Colon (tissue), 2 donors: ENCODE results near the gene JMJD7.

Source experiments
- FAIRE-seq: peaks from 2 replicates; lab custom pipeline; 2012; peaks lifted over from hg19 to GRCh38; lab: Jason Lieb, UNC
- donor health status: control.
- donor health status: control.

JMJD7 gene

GRCh38 chr15:41847206-41847605 is 19.3 kb downstream of the JMJD7 start:
- no peak for FAIRE-seq

GRCh38 chr15:41847981-41848380 is 20.1 kb downstream of the JMJD7 start:
- FAIRE-seq: no peak

DNA sequence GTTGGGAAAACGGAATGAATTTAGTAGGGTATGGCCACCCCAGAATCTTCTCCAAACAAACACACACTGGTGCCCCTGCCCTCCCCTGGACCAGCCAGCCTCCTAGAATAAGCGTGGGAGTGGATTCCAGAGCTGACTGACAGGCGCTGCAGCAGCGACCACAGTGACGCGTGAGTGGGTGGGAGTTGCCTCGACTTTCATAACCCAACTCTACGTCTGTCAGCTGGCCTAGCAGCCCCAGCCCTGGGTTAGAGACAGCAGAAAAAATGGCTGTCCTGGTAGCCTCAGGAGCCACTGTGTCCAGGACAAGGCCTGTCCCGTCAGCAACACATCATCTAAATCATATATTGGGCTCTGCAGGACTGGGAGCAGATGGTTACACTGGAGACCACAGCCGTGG is 20.7 kb downstream of the JMJD7 start:
- FAIRE-seq: no peak

GRCh38 chr15:41849204-41849603 is 21.3 kb downstream of the JMJD7 start:
- no peak for FAIRE-seq

GRCh38 chr15:41849861-41850260 is 22.0 kb downstream of the JMJD7 start:
- FAIRE-seq: no peak

- FAIRE-seq: no peak
Measured at GRCh38 chr15:41850482-41851166, 22.7 kb downstream of the JMJD7 start.

GRCh38 chr15:41851167-41851523 is 23.3 kb downstream of the JMJD7 start:
- FAIRE-seq: no peak

DNA sequence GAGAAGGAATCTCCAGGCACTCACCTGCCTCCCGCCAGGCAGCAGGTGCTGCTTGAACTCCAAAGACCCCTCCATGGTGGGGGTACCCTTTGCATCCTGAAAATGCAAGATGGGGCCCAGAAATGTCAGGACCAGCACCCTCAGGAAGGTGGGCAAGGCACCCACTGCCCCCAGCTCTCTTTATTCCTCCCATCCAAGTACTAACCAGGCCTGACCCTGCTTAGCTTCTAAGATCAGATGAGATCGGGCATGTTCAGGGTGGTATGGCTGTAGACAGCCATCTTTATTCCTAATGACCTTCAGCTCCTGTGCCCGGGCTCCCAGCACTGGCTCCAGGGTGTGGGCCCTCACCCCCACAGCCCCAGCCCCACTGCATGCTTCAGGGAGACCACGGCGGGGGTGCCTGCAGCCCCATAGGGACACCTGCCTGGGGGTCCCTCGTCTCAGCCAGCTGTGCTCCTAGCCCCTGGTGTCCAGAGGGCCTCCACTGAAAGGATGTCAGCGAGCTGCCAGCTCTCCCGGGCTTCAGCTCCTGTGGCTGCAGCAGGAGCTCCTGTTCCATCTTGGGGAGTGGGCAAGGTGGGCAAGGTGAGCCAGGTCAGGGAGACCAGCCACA is 24.0 kb downstream of the JMJD7 start:
- no peak for FAIRE-seq

- no peak for FAIRE-seq
Measured at GRCh38 chr15:41852736-41853590, 25.1 kb downstream of the JMJD7 start.

- FAIRE-seq: no peak
Measured at GRCh38 chr15:41853831-41854230, 25.9 kb downstream of the JMJD7 start.

GRCh38 chr15:41854443-41854842 is 26.6 kb downstream of the JMJD7 start:
- FAIRE-seq: no peak

GRCh38 chr15:41855261-41855961 is 27.5 kb downstream of the JMJD7 start:
- no peak for FAIRE-seq

- FAIRE-seq: no peak
Measured at GRCh38 chr15:41856262-41856661, 28.4 kb downstream of the JMJD7 start.

DNA sequence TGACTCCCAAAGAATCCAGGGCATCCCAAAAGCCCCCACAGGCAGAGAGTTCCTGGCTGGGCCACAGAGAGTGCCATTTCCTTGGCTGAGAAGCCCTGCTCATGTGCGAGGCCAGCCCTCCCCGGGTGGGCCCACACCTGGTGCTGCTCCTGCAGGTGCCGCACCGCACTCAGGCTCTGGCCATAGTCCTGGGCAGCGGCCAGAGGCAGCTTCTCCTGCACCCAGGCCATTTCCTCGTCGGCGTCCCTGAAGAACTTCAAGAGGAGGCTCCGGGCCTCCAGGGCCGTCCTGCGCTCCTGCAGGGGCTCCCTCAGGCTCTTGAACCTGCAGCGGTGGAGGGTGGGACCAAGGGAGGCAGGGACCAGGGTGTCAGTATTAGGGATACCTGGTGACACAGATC is 28.8 kb downstream of the JMJD7 start:
- no peak for FAIRE-seq

GRCh38 chr15:41857316-41857715 is 29.4 kb downstream of the JMJD7 start:
- FAIRE-seq: no peak

- FAIRE-seq: no peak
Measured at GRCh38 chr15:41858756-41859155, 30.9 kb downstream of the JMJD7 start.

DNA sequence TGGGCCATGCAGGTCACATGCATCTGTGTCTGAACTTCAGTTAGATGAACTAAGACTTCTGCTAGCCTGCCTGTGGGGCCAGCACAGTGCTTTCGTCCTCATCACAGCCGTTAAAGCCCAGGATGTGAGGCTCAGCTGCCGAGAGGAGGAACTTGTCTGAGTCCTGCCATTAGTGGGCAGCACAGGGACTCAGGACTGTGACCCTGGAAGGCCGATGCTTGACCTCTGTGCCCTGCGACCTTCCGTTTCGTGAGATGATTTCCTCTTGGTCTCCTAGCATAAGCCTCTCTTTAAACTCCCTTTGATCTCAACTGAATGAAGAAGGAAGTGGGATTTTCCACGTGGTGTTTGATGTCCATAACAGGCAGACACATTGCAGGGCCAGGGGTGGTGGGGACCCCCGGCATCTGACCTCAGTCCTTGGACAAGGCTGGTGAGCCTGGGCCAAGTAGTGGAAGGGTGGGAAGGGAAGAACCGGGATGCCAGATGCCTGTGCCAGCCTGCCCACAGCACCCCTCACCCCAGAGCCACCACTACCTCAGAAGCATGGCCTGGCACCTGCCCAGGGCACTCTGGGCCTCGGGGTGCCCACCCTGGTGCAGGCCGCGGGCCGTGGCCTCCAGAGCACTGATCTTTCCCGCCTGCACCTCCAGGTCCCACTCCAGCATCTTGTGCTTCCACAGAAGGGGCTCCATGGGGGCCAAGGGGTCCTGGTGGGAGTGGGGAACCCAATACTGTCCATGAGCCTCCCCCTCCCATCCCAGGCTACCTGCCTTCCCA is 32.3 kb downstream of the JMJD7 start:
- FAIRE-seq: no peak

DNA sequence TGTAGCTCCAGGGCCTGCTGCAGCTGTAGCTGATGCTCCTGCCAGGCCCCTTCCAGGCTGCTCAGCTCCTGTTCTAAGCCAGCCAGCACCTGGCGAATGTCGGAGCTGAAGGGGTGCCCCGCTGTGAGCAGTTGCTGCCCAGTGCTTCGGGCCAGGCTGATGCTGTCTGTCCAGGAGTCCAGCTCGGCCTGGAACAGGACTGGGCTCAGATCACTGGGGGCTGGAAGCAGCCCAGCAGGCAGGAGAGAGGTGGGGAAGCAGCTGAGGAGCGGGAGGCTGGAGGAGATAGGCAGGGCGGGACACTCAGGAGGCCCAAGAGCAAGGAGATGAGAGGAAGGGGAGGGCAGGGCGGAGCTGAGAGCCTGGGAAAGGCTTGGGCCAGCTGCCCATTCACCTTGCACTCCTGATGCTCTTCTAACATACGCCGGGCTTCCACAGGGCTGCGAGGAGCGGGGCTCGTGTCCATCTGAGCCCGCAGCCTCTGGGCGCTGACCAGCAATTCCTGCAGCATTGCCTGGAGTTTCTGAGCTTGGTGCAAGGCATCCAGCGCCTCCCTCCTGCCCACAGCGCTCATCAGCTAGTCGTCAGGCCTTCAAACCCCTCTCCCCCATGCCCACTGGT is 34.0 kb downstream of the JMJD7 start:
- no peak for FAIRE-seq

DNA sequence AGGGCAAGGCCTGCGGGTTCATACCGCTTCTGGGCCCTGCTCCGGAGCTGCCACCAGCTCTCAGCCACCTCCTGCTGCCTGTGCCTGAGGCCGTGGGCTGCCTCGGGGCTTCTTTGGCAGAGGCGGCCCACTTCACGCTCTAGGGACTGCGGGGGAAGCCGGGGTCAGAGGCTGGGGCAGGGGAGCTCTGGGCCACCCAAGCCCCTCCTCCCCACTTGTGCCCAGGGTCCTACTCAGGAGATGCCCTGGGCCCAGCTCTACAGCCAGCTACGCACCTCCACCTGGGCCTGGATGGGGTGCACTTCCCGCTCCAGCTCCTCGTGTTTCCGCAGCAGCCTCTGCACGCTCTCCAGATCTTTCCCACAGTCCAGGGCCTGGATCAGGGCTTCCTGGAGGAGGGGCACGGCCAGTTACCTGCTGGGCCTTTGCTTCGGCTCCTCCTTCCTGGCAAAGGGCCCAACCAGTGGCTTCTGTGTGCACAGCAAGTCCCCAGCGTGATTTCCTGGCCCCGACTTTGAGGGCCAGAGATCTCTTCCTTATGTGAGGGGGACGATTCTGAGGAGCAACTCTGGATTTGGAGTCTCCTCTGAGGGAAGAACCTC is 34.7 kb downstream of the JMJD7 start:
- no peak for FAIRE-seq

GRCh38 chr15:41865490-41866055 is 37.7 kb downstream of the JMJD7 start:
- no peak for FAIRE-seq

DNA sequence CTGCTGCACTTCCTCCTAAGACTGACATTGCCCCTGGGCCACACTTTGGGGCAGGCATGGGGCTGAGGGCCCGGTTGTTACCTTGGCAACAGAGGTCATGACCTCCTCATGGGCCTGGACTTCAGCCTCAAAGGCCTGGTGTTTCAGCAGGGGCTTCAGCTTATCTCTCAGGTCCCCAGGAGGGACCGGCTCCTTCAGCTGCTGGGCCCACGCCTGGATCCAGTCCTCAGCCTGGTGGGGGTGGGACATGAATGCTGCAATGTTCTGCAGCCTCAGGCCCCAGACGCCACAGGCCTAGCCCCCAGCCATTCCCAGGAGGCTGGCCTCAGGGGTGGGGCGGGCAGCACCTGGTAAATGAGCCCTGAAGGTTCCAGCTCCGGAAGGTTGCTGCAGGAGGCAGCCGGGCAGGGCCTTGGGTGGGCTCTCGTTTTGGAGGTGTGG is 38.4 kb downstream of the JMJD7 start:
- no peak for FAIRE-seq
